ENCODE results near the gene NKAIN1.
A peak's percentile ranks its signal among the peaks of the same experiment; 100 is the strongest.
"Not testable (repeated sequence)": the region's sequence is repeated elsewhere in the genome, so short reads cannot be mapped to it uniquely, and the experiment has no call there.

NKAIN1 gene

GRCh38 chr1:31148409-31148808 is 91.3 kb downstream of the NKAIN1 start:
- peaks cover 5% of the 10 kb centered on the region for H3K9me3 Mint-ChIP-seq
- no peak for DNase-seq
- H3K4me3 Mint-ChIP-seq = no peak overlapping the region
- H3K27me3 Mint-ChIP-seq (ENCODE audit: low read depth, poor library complexity) = peaks cover 7% of the 10 kb centered on the region
- no peak for TF ChIP-seq CTCF (IDR thresholded peaks at IDR 0.05)
- H3K36me3 Mint-ChIP-seq (ENCODE audit: low read depth) = no peaks in the 10 kb centered on the region
- peaks cover 10% of the 10 kb centered on the region for H3K4me1 Mint-ChIP-seq
- H3K27ac Mint-ChIP-seq = peak overlapping the region; percentile 29

DNA sequence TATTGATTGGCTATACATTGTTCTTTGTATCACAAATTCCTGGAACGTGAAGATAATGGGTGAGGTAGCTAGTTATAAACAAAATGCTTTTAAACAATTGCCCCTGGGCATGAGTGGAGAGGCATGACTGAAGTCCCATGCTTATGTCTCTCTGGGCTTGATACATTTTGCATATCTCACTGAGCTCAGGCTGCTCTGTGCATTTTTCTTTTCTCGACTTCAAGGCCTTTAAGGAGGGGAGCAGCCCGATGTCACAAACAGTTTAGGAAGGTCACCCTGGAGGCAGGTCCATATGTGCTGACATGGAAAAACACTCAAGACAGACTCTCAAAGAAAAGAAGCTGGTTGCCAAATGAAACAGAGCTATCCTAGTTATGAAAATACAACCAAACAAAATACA is 94.0 kb downstream of the NKAIN1 start:
- TF ChIP-seq CTCF (IDR thresholded peaks at IDR 0.05) = no peak
- Mint-ChIP-seq H3K27me3 (ENCODE audit: low read depth, poor library complexity) (peaks cover 7% of the 10 kb centered on the region), H3K9me3 (no peaks in the 10 kb centered on the region), H3K36me3 (ENCODE audit: low read depth) (no peaks in the 10 kb centered on the region), H3K27ac (no peak overlapping the region), H3K4me3 (no peak overlapping the region), H3K4me1 (peaks cover 3% of the 10 kb centered on the region)
- no peak for DNase-seq

DNA sequence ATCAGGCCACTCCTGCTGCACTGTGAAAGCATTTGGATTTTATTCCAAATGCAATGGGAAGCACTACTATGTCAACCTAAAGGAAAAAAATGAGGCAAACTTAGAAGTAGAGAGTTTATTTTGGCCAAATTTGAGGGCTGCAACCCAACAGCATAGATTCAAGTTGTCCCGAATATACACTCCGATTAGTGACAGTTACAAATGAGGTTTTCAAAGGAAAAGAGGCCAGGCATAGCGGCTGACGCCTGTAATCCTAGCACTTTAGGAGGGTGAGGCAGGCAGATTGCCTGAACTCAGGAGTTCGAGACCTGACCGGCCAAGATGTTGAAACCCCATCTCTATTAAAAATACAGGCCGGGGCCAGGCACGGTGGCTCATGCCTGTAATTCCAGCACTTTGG is 95.2 kb downstream of the NKAIN1 start:
- Mint-ChIP-seq H3K27me3 (ENCODE audit: low read depth, poor library complexity) (peaks cover 7% of the 10 kb centered on the region), H3K4me3 (no peak overlapping the region), H3K9me3 (no peaks in the 10 kb centered on the region), H3K4me1 (peaks cover 3% of the 10 kb centered on the region), H3K36me3 (ENCODE audit: low read depth) (no peaks in the 10 kb centered on the region), H3K27ac (no peak overlapping the region)
- DNase-seq = no peak
- no peak for TF ChIP-seq CTCF (IDR thresholded peaks at IDR 0.05)

GRCh38 chr1:31143455-31143854 is 96.2 kb downstream of the NKAIN1 start:
- no peak for TF ChIP-seq CTCF (IDR thresholded peaks at IDR 0.05)
- H3K36me3 Mint-ChIP-seq (ENCODE audit: low read depth) = no peaks in the 10 kb centered on the region
- H3K27ac Mint-ChIP-seq = no peak overlapping the region
- H3K27me3 Mint-ChIP-seq (ENCODE audit: low read depth, poor library complexity) = peaks cover 7% of the 10 kb centered on the region
- H3K4me1 Mint-ChIP-seq = peaks cover 3% of the 10 kb centered on the region
- H3K9me3 Mint-ChIP-seq = no peaks in the 10 kb centered on the region
- no peak overlapping the region for H3K4me3 Mint-ChIP-seq
- DNase-seq = no peak

DNA sequence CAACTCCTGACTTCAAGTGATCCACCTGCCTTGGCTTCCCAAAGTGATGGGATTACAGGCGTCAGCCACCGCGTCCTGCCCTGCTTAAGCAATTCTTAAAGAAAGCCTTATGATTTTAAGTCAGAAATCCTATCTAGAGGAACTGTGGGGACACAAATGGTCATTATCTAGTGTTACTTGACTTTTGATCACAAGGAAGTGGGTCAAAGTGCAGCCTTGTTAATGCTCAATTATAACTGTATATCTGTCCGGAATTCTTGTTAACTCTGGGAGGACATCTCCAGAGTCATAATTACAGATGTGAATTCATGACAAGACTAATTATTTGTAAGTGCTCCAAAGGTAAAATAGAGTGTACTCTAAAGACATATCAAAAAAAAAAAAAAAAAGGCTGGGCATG is 97.3 kb downstream of the NKAIN1 start:
- Mint-ChIP-seq H3K4me3 (no peak overlapping the region), H3K27me3 (ENCODE audit: low read depth, poor library complexity) (peaks cover 7% of the 10 kb centered on the region), H3K27ac (no peak overlapping the region), H3K36me3 (ENCODE audit: low read depth) (no peaks in the 10 kb centered on the region), H3K4me1 (peaks cover 3% of the 10 kb centered on the region), H3K9me3 (peaks cover 3% of the 10 kb centered on the region)
- no peak for TF ChIP-seq CTCF (IDR thresholded peaks at IDR 0.05)
- DNase-seq = no peak

- Mint-ChIP-seq H3K36me3 (ENCODE audit: low read depth) (no peaks in the 10 kb centered on the region), H3K27me3 (ENCODE audit: low read depth, poor library complexity) (peaks cover 6% of the 10 kb centered on the region), H3K4me1 (no peaks in the 10 kb centered on the region), H3K27ac (no peak overlapping the region), H3K4me3 (no peak overlapping the region), H3K9me3 (peaks cover 13% of the 10 kb centered on the region)
- no peak for DNase-seq
- no peak for TF ChIP-seq CTCF (IDR thresholded peaks at IDR 0.05)
Measured at GRCh38 chr1:31140299-31140698, 99.4 kb downstream of the NKAIN1 start.

DNA sequence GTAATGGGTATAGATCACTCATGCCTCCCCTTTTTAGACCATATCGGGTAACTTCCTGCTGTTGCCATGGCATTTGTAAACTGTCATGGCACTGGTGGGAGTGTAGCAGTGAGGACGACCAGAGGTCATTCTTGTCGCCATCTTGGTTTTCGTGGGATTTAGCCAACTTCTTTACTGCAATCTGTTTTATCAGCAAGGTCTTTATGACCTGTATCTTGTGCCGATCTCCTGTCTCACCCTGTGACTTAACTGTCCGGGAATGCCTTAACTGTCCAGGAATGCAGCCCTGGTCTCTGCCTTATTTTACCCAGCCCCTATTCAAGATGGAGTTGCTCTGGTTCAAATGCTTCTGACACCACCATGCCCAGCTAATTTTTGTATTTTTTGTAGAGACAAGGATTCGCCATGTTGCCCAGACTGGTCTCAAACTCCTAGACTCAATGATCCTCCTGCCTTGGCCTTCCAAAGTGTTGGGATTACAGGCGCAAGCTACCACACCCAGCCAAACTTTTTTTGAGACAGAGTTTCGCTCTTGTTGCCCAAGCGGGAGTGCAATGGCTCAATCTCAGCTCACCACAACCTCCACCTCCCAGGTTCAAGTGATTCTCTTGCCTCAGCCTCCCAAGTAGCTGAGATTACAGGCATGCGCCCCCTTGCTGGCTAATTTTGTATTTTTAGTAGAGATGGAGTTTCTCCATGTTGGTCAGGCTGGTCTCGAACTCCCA is 100.7 kb downstream of the NKAIN1 start:
- H3K36me3 Mint-ChIP-seq (ENCODE audit: low read depth); H3K27ac Mint-ChIP-seq; H3K4me3 Mint-ChIP-seq; H3K27me3 Mint-ChIP-seq (ENCODE audit: low read depth, poor library complexity); H3K4me1 Mint-ChIP-seq; DNase-seq: not testable (repeated sequence)
- H3K9me3 Mint-ChIP-seq = peaks cover 13% of the 10 kb centered on the region

- H3K4me1 Mint-ChIP-seq; H3K4me3 Mint-ChIP-seq; DNase-seq; H3K27ac Mint-ChIP-seq; H3K27me3 Mint-ChIP-seq (ENCODE audit: low read depth, poor library complexity); H3K36me3 Mint-ChIP-seq (ENCODE audit: low read depth): not testable (repeated sequence)
- peaks cover 13% of the 10 kb centered on the region for H3K9me3 Mint-ChIP-seq
Measured at GRCh38 chr1:31137873-31138272, 101.8 kb downstream of the NKAIN1 start.
